ENCODE data around the gene NKAP. TPM values are rescaled to one million over a fixed set of nuclear protein-coding genes. Genes with fewer than 3 reads are reported as not detected.

The NKAP gene
- total RNA-seq, 1 donor from 2014 or later, result 8.3 TPM

- TF ChIP-seq, protein P1, sequence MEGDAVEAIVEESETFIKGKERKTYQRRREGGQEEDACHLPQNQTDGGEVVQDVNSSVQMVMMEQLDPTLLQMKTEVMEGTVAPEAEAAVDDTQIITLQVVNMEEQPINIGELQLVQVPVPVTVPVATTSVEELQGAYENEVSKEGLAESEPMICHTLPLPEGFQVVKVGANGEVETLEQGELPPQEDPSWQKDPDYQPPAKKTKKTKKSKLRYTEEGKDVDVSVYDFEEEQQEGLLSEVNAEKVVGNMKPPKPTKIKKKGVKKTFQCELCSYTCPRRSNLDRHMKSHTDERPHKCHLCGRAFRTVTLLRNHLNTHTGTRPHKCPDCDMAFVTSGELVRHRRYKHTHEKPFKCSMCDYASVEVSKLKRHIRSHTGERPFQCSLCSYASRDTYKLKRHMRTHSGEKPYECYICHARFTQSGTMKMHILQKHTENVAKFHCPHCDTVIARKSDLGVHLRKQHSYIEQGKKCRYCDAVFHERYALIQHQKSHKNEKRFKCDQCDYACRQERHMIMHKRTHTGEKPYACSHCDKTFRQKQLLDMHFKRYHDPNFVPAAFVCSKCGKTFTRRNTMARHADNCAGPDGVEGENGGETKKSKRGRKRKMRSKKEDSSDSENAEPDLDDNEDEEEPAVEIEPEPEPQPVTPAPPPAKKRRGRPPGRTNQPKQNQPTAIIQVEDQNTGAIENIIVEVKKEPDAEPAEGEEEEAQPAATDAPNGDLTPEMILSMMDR (IDR thresholded peaks at IDR 0.05; ENCODE audit: unreplicated experiment), result peak; percentile 57
- H3K27ac Mint-ChIP-seq, result no peak overlapping the region
- peaks cover 3% of the 10 kb centered on the region for H3K9me3 Mint-ChIP-seq (ENCODE audit: low read depth)
- no peaks in the 10 kb centered on the region for H3K4me1 Mint-ChIP-seq (ENCODE audit: low read depth)
- H3K27me3 Mint-ChIP-seq, result no peaks in the 10 kb centered on the region
- peaks cover 1% of the 10 kb centered on the region for H3K36me3 Mint-ChIP-seq (ENCODE audit: insufficient read depth)
- H3K4me3 Mint-ChIP-seq (ENCODE audit: low read depth), result no peak overlapping the region
- no peak for DNase-seq (ENCODE audit: low spot score, unreplicated experiment)
These were observed 62.8 kb downstream of the NKAP start for GRCh38 chrX:119880552-119881437.

- TF ChIP-seq, protein P1 (IDR thresholded peaks at IDR 0.05; ENCODE audit: unreplicated experiment), result no peak
- H3K27ac Mint-ChIP-seq, result peak overlapping the region; percentile 62
- peaks cover 1% of the 10 kb centered on the region for H3K36me3 Mint-ChIP-seq (ENCODE audit: insufficient read depth)
- DNase-seq (ENCODE audit: low spot score, unreplicated experiment), result no peak
- no peaks in the 10 kb centered on the region for H3K4me1 Mint-ChIP-seq (ENCODE audit: low read depth)
- no peaks in the 10 kb centered on the region for H3K27me3 Mint-ChIP-seq
- H3K9me3 Mint-ChIP-seq (ENCODE audit: low read depth), result peaks cover 3% of the 10 kb centered on the region
- H3K4me3 Mint-ChIP-seq (ENCODE audit: low read depth), result no peak overlapping the region
These were observed 63.5 kb downstream of the NKAP start for GRCh38 chrX:119880076-119880475.

DNA sequence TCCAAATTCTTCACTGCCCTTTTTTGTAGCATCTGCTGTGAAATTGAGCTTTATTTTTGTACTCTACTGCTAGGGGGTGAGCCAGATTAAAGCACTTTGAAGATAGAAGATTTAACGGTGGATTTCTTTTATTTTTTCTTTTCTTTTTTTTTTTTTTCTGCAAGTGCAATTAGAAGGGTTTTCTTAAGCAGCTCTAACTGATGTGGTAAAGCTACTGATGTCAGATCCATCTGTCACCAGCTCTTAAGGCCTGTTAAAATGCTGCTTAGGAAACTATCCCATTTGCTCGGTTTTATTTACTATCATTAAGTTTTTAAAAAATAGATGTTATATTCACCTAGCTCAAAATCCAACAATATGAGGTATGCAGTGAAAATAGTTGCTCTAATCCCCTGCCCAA, 64.8 kb downstream of the NKAP start:
- Mint-ChIP-seq H3K4me1 (ENCODE audit: low read depth) (no peaks in the 10 kb centered on the region), H3K27me3 (no peaks in the 10 kb centered on the region), H3K4me3 (ENCODE audit: low read depth) (no peak overlapping the region), H3K27ac (no peak overlapping the region), H3K36me3 (ENCODE audit: insufficient read depth) (peaks cover 1% of the 10 kb centered on the region), H3K9me3 (ENCODE audit: low read depth) (peaks cover 3% of the 10 kb centered on the region)
- TF ChIP-seq, protein P1 (IDR thresholded peaks at IDR 0.05; ENCODE audit: unreplicated experiment), result no peak
- no peak for DNase-seq (ENCODE audit: low spot score, unreplicated experiment)

- TF ChIP-seq, protein P1 (IDR thresholded peaks at IDR 0.05; ENCODE audit: unreplicated experiment), result no peak
- H3K27ac Mint-ChIP-seq, result peak within 1 kb of the TSS; percentile 97
- H3K27me3 Mint-ChIP-seq, result no peaks in the 10 kb centered on the region
- H3K4me3 Mint-ChIP-seq (ENCODE audit: low read depth), result peak within 1 kb of the TSS; percentile 84
- H3K4me1 Mint-ChIP-seq (ENCODE audit: low read depth), result peaks cover 4% of the 10 kb centered on the region
- peaks cover 4% of the 10 kb centered on the region for H3K9me3 Mint-ChIP-seq (ENCODE audit: low read depth)
- peak; percentile 38 for DNase-seq (ENCODE audit: low spot score, unreplicated experiment)
- peaks cover 4% of the 10 kb centered on the region for H3K36me3 Mint-ChIP-seq (ENCODE audit: insufficient read depth)
These were observed 71.8 kb downstream of the NKAP start, which contains the start of the genes NDUFA1 and RNF113A for GRCh38 chrX:119871599-119872395. NDUFA1 (plus strand) TSS chrX:119871832; CDS start chrX:119871912, 80 bp downstream. RNF113A (minus strand) TSS chrX:119871733; CDS start chrX:119871613, 120 bp downstream.

DNA sequence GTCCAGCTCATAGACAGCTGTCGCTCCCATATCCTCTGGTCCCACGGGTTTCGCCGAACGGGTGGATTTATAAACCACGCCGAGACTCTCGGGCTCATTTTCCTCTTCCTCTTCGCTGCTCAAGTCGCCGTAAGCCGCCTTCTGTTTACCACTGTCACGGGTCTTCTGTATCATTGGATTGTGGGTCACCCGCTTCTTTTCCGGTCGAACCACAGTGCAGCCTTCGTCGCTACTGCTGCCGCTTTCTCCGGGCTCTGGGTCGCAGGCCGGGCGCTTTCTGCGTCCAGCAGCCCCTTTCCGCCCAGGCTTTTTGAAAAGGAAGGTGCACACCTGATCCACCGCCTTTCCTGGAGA, 72.3 kb downstream of the NKAP start:
- Mint-ChIP-seq H3K4me3 (ENCODE audit: low read depth) (peak overlapping the region; percentile 84), H3K27me3 (no peaks in the 10 kb centered on the region), H3K27ac (peak overlapping the region; percentile 97), H3K36me3 (ENCODE audit: insufficient read depth) (peaks cover 4% of the 10 kb centered on the region), H3K9me3 (ENCODE audit: low read depth) (peaks cover 4% of the 10 kb centered on the region), H3K4me1 (ENCODE audit: low read depth) (peaks cover 4% of the 10 kb centered on the region)
- DNase-seq (ENCODE audit: low spot score, unreplicated experiment), result no peak
- TF ChIP-seq, protein P1 (IDR thresholded peaks at IDR 0.05; ENCODE audit: unreplicated experiment), result no peak
